Thyroid gland (tissue), 4 donors: Measurements from ENCODE around the gene PRX. TPM values are rescaled to one million over a fixed set of nuclear protein-coding genes. Genes with fewer than 3 reads are reported as not detected.
"Not testable (repeated sequence)": the region's sequence is repeated elsewhere in the genome, so short reads cannot be mapped to it uniquely, and the experiment has no call there.

Source experiments
- DNase-seq, 2 donors: peaks; one replicate each; pipeline ENCODE4 v3.0.0-alpha.2; 2019
- H3K27ac ChIP-seq, 3 donors: fragments of 200-600 bp; sonication (generic); 1 replicate in 2 of 3; 2 replicates in 1 of 3; pipeline ENCODE4 v1.5.1; 2016 to 2019; ENCODE audit warnings: mild to moderate bottlenecking in 1 of 3, moderate library complexity in 1 of 3
- H3K27me3 ChIP-seq: fragments of 200-600 bp; sonication (generic); one replicate; pipeline ENCODE4 v1.5.1; 2019
- H3K36me3 ChIP-seq, 2 donors: fragments of 200-600 bp; sonication (generic); one replicate each; pipeline ENCODE4 v1.5.1; 2016 to 2019
- H3K4me1 ChIP-seq, 2 donors: fragments of 200-600 bp; sonication (generic); one replicate each; pipeline ENCODE4 v1.5.1; 2017 to 2019
- H3K4me3 ChIP-seq, 3 donors: fragments of 200-600 bp; sonication (generic); replicated peaks in 1 of 3; 1 replicate in 2 of 3; 2 replicates in 1 of 3; pipeline ENCODE4 v1.5.1; 2016; ENCODE audit warnings: mild to moderate bottlenecking in 1 of 3
- H3K9me3 ChIP-seq: fragments of 200-600 bp; sonication (generic); one replicate; pipeline ENCODE4 v1.5.1; 2017
- CTCF ChIP-seq, 6 experiments: fragments of 200-600 bp in 3 of 6; fragments of 450-650 bp in 3 of 6; sonication (generic) in 3 of 6; IDR thresholded peaks; one replicate each; pipeline ENCODE4 v1.5.1; 2016 to 2019; ENCODE audit warnings: antibody characterized with exemption in 6 of 6, mild to moderate bottlenecking in 2 of 6, inconsistent platforms in 1 of 6, moderate library complexity in 1 of 6
- POLR2A ChIP-seq, 2 donors: fragments of 450-650 bp; IDR thresholded peaks; one replicate each; pipeline ENCODE4 v1.6.1; 2017; ENCODE audit warnings: antibody characterized with exemption in 2 of 2, mild to moderate bottlenecking in 2 of 2, moderate library complexity in 1 of 2
- WGBS, 2 donors: methylation state at CpG; one replicate each; pipeline ENCODE4 v1.1.5; 2017; 5-methylcytosine and 5-hydroxymethylcytosine counted together
- intact Hi-C: fragments of 100-400 bp; cut with DNase I; formaldehyde crosslinking; loops from one replicate; pipeline ENCODE4 v1.15.1; 2023
- total RNA-seq, 4 donors: library from RNA; depleted of rRNA; stranded (reverse); fragments of >200 nt; gene quantifications; one replicate each; pipeline ENCODE4 v1.2.3, GENCODE V29; 2016

The PRX gene
- total RNA-seq, 4 donors from 2014 or later: 7.3 to 27.5 (median 10.3) TPM

- Histone ChIP-seq H3K36me3 (peaks cover 15 to 17% of the 10 kb centered on the region in 2 donors), H3K4me1 (peaks cover 3 to 18% of the 10 kb centered on the region in 2 donors), H3K27me3 (no peaks in the 10 kb centered on the region), H3K27ac (no peak overlapping the region), H3K9me3 (no peaks in the 10 kb centered on the region), H3K4me3 (no peak overlapping the region)
- intact Hi-C loops: no loop called here
- WGBS, 2 donors: 92 to 98% methylated on average over 3 of the region's 3 CpGs
- no peak for DNase-seq
- TF ChIP-seq CTCF (IDR thresholded peaks at IDR 0.05) (no peak), POLR2A (IDR thresholded peaks at IDR 0.05) (no peak)
These were observed 25.1 kb upstream of the PRX start for GRCh38 chr19:40438284-40438683.

- H3K9me3 ChIP-seq: no peaks in the 10 kb centered on the region
- WGBS, 2 donors: 1 to 3% methylated on average over 21 to 27 of the region's 50 CpGs
- TF ChIP-seq POLR2A (IDR thresholded peaks at IDR 0.05) (peak in 1 of 2 donors; percentile 68), CTCF (IDR thresholded peaks at IDR 0.05) (no peak)
- no peaks in the 10 kb centered on the region for H3K36me3 ChIP-seq
- intact Hi-C loops: no loop called here
- peaks cover 7 to 17% of the 10 kb centered on the region in 2 donors for H3K4me1 ChIP-seq
- H3K4me3 ChIP-seq: peak overlapping the region in 1 of 3 donors; percentile 27
- no peaks in the 10 kb centered on the region for H3K27me3 ChIP-seq
- H3K27ac ChIP-seq: peak overlapping the region; percentile 57 to 93 (median 92)
- DNase-seq: peak; percentile 92 to 93
These were observed 20.4 kb upstream of the PRX start for GRCh38 chr19:40433391-40434216.

GRCh38 chr19:40432760-40433159 is 19.6 kb upstream of the PRX start:
- Histone ChIP-seq H3K4me1 (peaks cover 7 to 17% of the 10 kb centered on the region in 2 donors), H3K27ac (peak overlapping the region; percentile 57 to 93 (median 92)), H3K4me3 (peak overlapping the region in 1 of 3 donors; percentile 27)
- H3K36me3 ChIP-seq, H3K9me3 ChIP-seq, intact Hi-C loops, H3K27me3 ChIP-seq, DNase-seq: not testable (repeated sequence)
- 29 to 43% methylated on average over 7 of the region's 7 CpGs for WGBS, 2 donors

GRCh38 chr19:40431698-40432097 is 18.5 kb upstream of the PRX start:
- intact Hi-C loops: no loop called here
- Histone ChIP-seq H3K27ac (no peak overlapping the region), H3K4me3 (no peak overlapping the region), H3K4me1 (peaks cover 7 to 17% of the 10 kb centered on the region in 2 donors), H3K9me3 (no peaks in the 10 kb centered on the region), H3K36me3 (no peaks in the 10 kb centered on the region), H3K27me3 (no peaks in the 10 kb centered on the region)
- DNase-seq: no peak
- TF ChIP-seq POLR2A (IDR thresholded peaks at IDR 0.05) (no peak), CTCF (IDR thresholded peaks at IDR 0.05) (no peak)
- WGBS, 2 donors: 92 to 93% methylated on average over 3 of the region's 3 CpGs

- intact Hi-C loops: not testable (repeated sequence)
These were observed 17.1 kb upstream of the PRX start for GRCh38 chr19:40430242-40430641.

GRCh38 chr19:40428197-40428596 is 15.0 kb upstream of the PRX start:
- WGBS, 2 donors: 95 to 97% methylated on average over 7 of the region's 7 CpGs
- intact Hi-C loops, H3K9me3 ChIP-seq, H3K36me3 ChIP-seq, DNase-seq, H3K27me3 ChIP-seq, H3K27ac ChIP-seq, H3K4me3 ChIP-seq: not testable (repeated sequence)
- peaks cover 19 to 22% of the 10 kb centered on the region in 2 donors for H3K4me1 ChIP-seq

More at GRCh38 chr19:40430242-40430641, 17.1 kb upstream of the PRX start:
- H3K4me3 ChIP-seq, H3K9me3 ChIP-seq, H3K27ac ChIP-seq, H3K36me3 ChIP-seq, DNase-seq, H3K27me3 ChIP-seq: not testable (repeated sequence)
- WGBS, 2 donors: 91 to 98% methylated on average over 10 of the region's 10 CpGs
- peaks cover 7 to 17% of the 10 kb centered on the region in 2 donors for H3K4me1 ChIP-seq
